Adipocyte (in vitro differentiated cells): ENCODE measurements around the gene LRRC3B.
"Not testable (repeated sequence)": the region's sequence is repeated elsewhere in the genome, so short reads cannot be mapped to it uniquely, and the experiment has no call there.

ENCODE experiments used
- DNase-seq: peaks from one replicate; pipeline ENCODE4 v3.0.0-alpha.2; 2015; ENCODE audit warnings: low read depth
- H3K27me3 ChIP-seq: replicated peaks from 2 replicates; pipeline ENCODE4 v1.7.0; 2013; ENCODE audit warnings: mild to moderate bottlenecking, low read length, moderate library complexity; ENCODE audit not compliant: control insufficient read depth, insufficient read depth
- H3K36me3 ChIP-seq: 2 replicates; pipeline ENCODE4 v1.7.0; 2013; ENCODE audit warnings: low read length, mild to moderate bottlenecking, moderate library complexity; ENCODE audit not compliant: control insufficient read depth, insufficient read depth, severe bottlenecking
- H3K4me1 ChIP-seq: 2 replicates; pipeline ENCODE4 v1.7.0; 2013; ENCODE audit warnings: mild to moderate bottlenecking, low read length, moderate library complexity; ENCODE audit not compliant: control insufficient read depth, insufficient read depth
- H3K4me3 ChIP-seq: 2 replicates; pipeline ENCODE4 v1.7.0; 2013; ENCODE audit warnings: mild to moderate bottlenecking, low read length, moderate library complexity
- H3K9ac ChIP-seq: 2 replicates; pipeline ENCODE4 v1.7.0; 2013; ENCODE audit warnings: mild to moderate bottlenecking, low read length, moderate library complexity
- H3K9me3 ChIP-seq: 2 replicates; pipeline ENCODE4 v1.7.0; 2013; ENCODE audit warnings: mild to moderate bottlenecking, low read length, moderate library complexity; ENCODE audit not compliant: control insufficient read depth

The LRRC3B gene

GRCh38 chr3:26622621-26623418 lies at the start of gene LRRC3B:
Gene LRRC3B (plus strand): TSS chr3:26622772. CDS start chr3:26709673, 86,901 bp downstream.
- DNase-seq: no peak
- Histone ChIP-seq H3K36me3 (no peaks in the 10 kb centered on the region), H3K4me1 (no peaks in the 10 kb centered on the region), H3K4me3 (no peak within 1 kb of the TSS), H3K9me3 (no peaks in the 10 kb centered on the region), H3K9ac (no peak within 1 kb of the TSS), H3K27me3 (peaks cover 21% of the 10 kb centered on the region)

GRCh38 chr3:26574766-26575165 lies 47.8 kb upstream of the LRRC3B start:
- Histone ChIP-seq H3K9ac (no peak overlapping the region), H3K4me3 (no peak overlapping the region), H3K4me1 (no peaks in the 10 kb centered on the region), H3K9me3 (peaks cover 7% of the 10 kb centered on the region), H3K27me3 (no peaks in the 10 kb centered on the region), H3K36me3 (no peaks in the 10 kb centered on the region)
- DNase-seq: no peak

- Histone ChIP-seq H3K27me3 (no peaks in the 10 kb centered on the region), H3K9me3 (peaks cover 7% of the 10 kb centered on the region), H3K9ac (no peak overlapping the region), H3K4me1 (no peaks in the 10 kb centered on the region), H3K4me3 (no peak overlapping the region), H3K36me3 (no peaks in the 10 kb centered on the region)
- DNase-seq: no peak
Observed at GRCh38 chr3:26579116-26579515, 43.5 kb upstream of the LRRC3B start.

- no peaks in the 10 kb centered on the region for H3K36me3 ChIP-seq
- H3K27me3 ChIP-seq: no peaks in the 10 kb centered on the region
- no peaks in the 10 kb centered on the region for H3K4me1 ChIP-seq
- H3K9ac ChIP-seq: no peak overlapping the region
- H3K9me3 ChIP-seq: no peaks in the 10 kb centered on the region
- H3K4me3 ChIP-seq: no peak overlapping the region
- no peak for DNase-seq
Observed at GRCh38 chr3:26587571-26587970, 35.0 kb upstream of the LRRC3B start.

GRCh38 chr3:26588931-26589330 lies 33.6 kb upstream of the LRRC3B start:
- no peaks in the 10 kb centered on the region for H3K9me3 ChIP-seq
- H3K4me3 ChIP-seq: no peak overlapping the region
- no peaks in the 10 kb centered on the region for H3K4me1 ChIP-seq
- H3K36me3 ChIP-seq: no peaks in the 10 kb centered on the region
- H3K9ac ChIP-seq: no peak overlapping the region
- DNase-seq: no peak
- no peaks in the 10 kb centered on the region for H3K27me3 ChIP-seq

GRCh38 chr3:26589678-26590077 lies 32.9 kb upstream of the LRRC3B start:
- Histone ChIP-seq H3K9me3 (no peaks in the 10 kb centered on the region), H3K27me3 (no peaks in the 10 kb centered on the region), H3K4me3 (no peak overlapping the region), H3K9ac (no peak overlapping the region), H3K36me3 (no peaks in the 10 kb centered on the region), H3K4me1 (no peaks in the 10 kb centered on the region)
- DNase-seq: no peak

GRCh38 chr3:26590919-26591484 lies 31.6 kb upstream of the LRRC3B start:
- no peaks in the 10 kb centered on the region for H3K4me1 ChIP-seq
- no peak overlapping the region for H3K9ac ChIP-seq
- no peak overlapping the region for H3K4me3 ChIP-seq
- no peak for DNase-seq
- no peaks in the 10 kb centered on the region for H3K27me3 ChIP-seq
- H3K36me3 ChIP-seq: no peaks in the 10 kb centered on the region
- H3K9me3 ChIP-seq: no peaks in the 10 kb centered on the region

GRCh38 chr3:26591926-26592325 lies 30.6 kb upstream of the LRRC3B start:
- H3K4me3 ChIP-seq: no peak overlapping the region
- no peak overlapping the region for H3K9ac ChIP-seq
- DNase-seq: no peak
- no peaks in the 10 kb centered on the region for H3K27me3 ChIP-seq
- no peaks in the 10 kb centered on the region for H3K9me3 ChIP-seq
- H3K4me1 ChIP-seq: no peaks in the 10 kb centered on the region
- H3K36me3 ChIP-seq: no peaks in the 10 kb centered on the region

GRCh38 chr3:26592451-26592850 lies 30.1 kb upstream of the LRRC3B start:
- Histone ChIP-seq H3K4me3 (no peak overlapping the region), H3K36me3 (no peaks in the 10 kb centered on the region), H3K9ac (no peak overlapping the region), H3K9me3 (no peaks in the 10 kb centered on the region), H3K27me3 (no peaks in the 10 kb centered on the region), H3K4me1 (no peaks in the 10 kb centered on the region)
- no peak for DNase-seq

GRCh38 chr3:26596335-26596734 lies 26.2 kb upstream of the LRRC3B start:
- H3K9ac ChIP-seq: no peak overlapping the region
- DNase-seq: no peak
- no peaks in the 10 kb centered on the region for H3K27me3 ChIP-seq
- no peak overlapping the region for H3K4me3 ChIP-seq
- H3K4me1 ChIP-seq: no peaks in the 10 kb centered on the region
- H3K36me3 ChIP-seq: no peaks in the 10 kb centered on the region
- H3K9me3 ChIP-seq: no peaks in the 10 kb centered on the region

GRCh38 chr3:26603311-26603710 lies 19.3 kb upstream of the LRRC3B start:
- H3K36me3 ChIP-seq, H3K4me1 ChIP-seq, H3K9me3 ChIP-seq, H3K4me3 ChIP-seq, H3K9ac ChIP-seq, DNase-seq, H3K27me3 ChIP-seq: not testable (repeated sequence)
